K562 (cell line): ENCODE measurements around the gene FAM118B. TPM values are rescaled to one million over a fixed set of nuclear protein-coding genes. Genes with fewer than 3 reads are reported as not detected.

ENCODE experiments used
- ADNP ChIP-seq: fragments of 200-800 bp; sonication (Bioruptor generic); IDR thresholded peaks from 2 replicates; pipeline ENCODE4 v1.6.1; 2016; ENCODE audit warnings: missing genetic modification characterization, missing compliant biosample characterization
- ZFX ChIP-seq: sonication (generic); formaldehyde crosslinking; IDR thresholded peaks from 2 replicates; pipeline ENCODE4 v1.8.0; 2022; ENCODE audit warnings: mild to moderate bottlenecking, missing genetic modification reagents, moderate library complexity
- ZNF766 ChIP-seq: fragments of 200-800 bp; sonication (Bioruptor generic); conservative IDR thresholded peaks from 2 replicates; pipeline ENCODE4 v1.6.1; 2016; ENCODE audit warnings: missing genetic modification characterization, missing compliant biosample characterization
- polyA plus RNA-seq, 8 experiments: library from polyadenylated mRNA; depleted of rRNA in 4 of 8; stranded (reverse) in 5 of 8; unstranded in 3 of 8; fragments of >200 nt; fragmentation: Nextera tagmentation in 2 of 8; fragmentation: Illumina TruSeq in 1 of 8; extraction: Ambion mirVana in 2 of 8; extraction: Trizol in 1 of 8; gene quantifications; 2 replicates each; pipeline versions ENCODE4 v1.2.1 to v1.2.3, GENCODE V29; 2011 to 2014; ENCODE audit warnings: inconsistent platforms in 1 of 8, missing spikeins in 1 of 8
- total RNA-seq, 7 experiments: library from RNA; depleted of rRNA in 6 of 7; stranded (reverse); fragments of >200 nt in 6 of 7; fragmentation: Illumina TruSeq in 2 of 7; extraction: Trizol in 2 of 7; gene quantifications; 2 replicates each; pipeline versions ENCODE4 v1.2.1 to v1.2.3, GENCODE V29; 2011 to 2021; ENCODE audit warnings: low replicate concordance in 1 of 7
- TF ChIP-seq, protein P1 (sequence below): fragments of 250-450 bp; sonication (Bioruptor Pico); IDR thresholded peaks from 2 replicates; pipeline ENCODE4 v1.9.0; 2021; ENCODE audit warnings: mild to moderate bottlenecking, inconsistent platforms
- TF ChIP-seq, protein P2 (sequence below): fragments of 450-650 bp; formaldehyde crosslinking; IDR thresholded peaks from 2 replicates; pipeline ENCODE4 v1.4.0; 2020; ENCODE audit warnings: mild to moderate bottlenecking

FAM118B gene
- total and polyA plus RNA-seq, 9 of the 15 experiments (the other 6 are each of a cell fraction or from before 2014, with no cell fraction given): 12.0 to 49.0 (median 22.1) TPM

DNA sequence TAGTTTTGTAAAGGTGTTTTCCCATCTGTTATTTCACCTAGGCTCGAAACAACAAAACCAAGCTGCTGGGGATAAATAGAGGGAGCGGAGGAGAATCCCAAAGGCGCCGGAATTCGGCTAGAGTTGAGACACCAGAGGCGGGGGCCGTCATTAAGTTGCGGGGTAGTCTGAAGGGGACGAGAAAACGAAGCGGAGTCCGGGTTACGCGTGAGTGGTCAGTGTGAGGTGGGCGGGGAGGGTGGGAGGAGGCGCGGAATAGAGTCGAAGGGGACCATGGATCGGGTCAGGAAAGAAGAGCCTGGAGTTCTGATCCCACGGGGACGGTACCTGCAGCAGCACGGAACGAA lies 56.8 kb downstream of the FAM118B start (continued):
- TF ChIP-seq, protein P1, sequence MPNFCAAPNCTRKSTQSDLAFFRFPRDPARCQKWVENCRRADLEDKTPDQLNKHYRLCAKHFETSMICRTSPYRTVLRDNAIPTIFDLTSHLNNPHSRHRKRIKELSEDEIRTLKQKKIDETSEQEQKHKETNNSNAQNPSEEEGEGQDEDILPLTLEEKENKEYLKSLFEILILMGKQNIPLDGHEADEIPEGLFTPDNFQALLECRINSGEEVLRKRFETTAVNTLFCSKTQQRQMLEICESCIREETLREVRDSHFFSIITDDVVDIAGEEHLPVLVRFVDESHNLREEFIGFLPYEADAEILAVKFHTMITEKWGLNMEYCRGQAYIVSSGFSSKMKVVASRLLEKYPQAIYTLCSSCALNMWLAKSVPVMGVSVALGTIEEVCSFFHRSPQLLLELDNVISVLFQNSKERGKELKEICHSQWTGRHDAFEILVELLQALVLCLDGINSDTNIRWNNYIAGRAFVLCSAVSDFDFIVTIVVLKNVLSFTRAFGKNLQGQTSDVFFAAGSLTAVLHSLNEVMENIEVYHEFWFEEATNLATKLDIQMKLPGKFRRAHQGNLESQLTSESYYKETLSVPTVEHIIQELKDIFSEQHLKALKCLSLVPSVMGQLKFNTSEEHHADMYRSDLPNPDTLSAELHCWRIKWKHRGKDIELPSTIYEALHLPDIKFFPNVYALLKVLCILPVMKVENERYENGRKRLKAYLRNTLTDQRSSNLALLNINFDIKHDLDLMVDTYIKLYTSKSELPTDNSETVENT (CRISPR knock-in tag): no peak
- TF ChIP-seq ZFX (no peak), ZNF766 (CRISPR knock-in tag) (no peak), ADNP (tag) (no peak)
- TF ChIP-seq, protein P2, sequence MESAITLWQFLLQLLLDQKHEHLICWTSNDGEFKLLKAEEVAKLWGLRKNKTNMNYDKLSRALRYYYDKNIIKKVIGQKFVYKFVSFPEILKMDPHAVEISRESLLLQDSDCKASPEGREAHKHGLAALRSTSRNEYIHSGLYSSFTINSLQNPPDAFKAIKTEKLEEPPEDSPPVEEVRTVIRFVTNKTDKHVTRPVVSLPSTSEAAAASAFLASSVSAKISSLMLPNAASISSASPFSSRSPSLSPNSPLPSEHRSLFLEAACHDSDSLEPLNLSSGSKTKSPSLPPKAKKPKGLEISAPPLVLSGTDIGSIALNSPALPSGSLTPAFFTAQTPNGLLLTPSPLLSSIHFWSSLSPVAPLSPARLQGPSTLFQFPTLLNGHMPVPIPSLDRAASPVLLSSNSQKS (CRISPR knock-in tag): no peak
